OCI-M1 (cell line): ENCODE results near the gene OGFOD2.

Experiments used
- DNase-seq: peaks from one replicate; lab custom pipeline; 2025; lab: John Stamatoyannopoulos, UW

Gene OGFOD2

GRCh38 chr12:122951979-122952892 is 22.8 kb upstream of the OGFOD2 start:
- DNase-seq, result peak; percentile 86

GRCh38 chr12:122955156-122955555 is 19.9 kb upstream of the OGFOD2 start:
- DNase-seq, result no peak

- DNase-seq, result no peak
Measured at GRCh38 chr12:122956035-122956434, 19.0 kb upstream of the OGFOD2 start.

- no peak for DNase-seq
Measured at GRCh38 chr12:122958198-122958888, 16.7 kb upstream of the OGFOD2 start.

- no peak for DNase-seq
Measured at GRCh38 chr12:122959566-122960192, 15.4 kb upstream of the OGFOD2 start.

GRCh38 chr12:122960193-122960569 is 14.9 kb upstream of the OGFOD2 start:
- DNase-seq, result no peak

- DNase-seq, result peak; percentile 56
Measured at GRCh38 chr12:122961531-122962329, 13.3 kb upstream of the OGFOD2 start.

DNA sequence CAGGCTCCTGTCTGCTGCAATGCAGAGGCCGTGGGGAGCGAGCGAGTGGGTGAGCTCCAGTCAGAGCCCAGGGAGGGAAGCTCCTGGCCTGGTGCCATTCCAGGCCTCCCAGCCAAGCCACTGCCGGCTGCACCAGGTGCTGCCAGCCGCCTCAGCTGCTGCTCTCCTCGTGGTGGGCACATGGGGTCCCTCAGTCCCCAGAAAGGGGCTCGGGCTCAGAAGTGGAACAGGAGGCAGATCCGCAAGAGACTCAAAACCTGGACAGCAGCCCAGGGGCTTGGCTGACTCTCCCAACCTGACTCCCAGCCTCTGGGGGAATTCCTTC is 11.1 kb upstream of the OGFOD2 start:
- DNase-seq, result no peak

DNA sequence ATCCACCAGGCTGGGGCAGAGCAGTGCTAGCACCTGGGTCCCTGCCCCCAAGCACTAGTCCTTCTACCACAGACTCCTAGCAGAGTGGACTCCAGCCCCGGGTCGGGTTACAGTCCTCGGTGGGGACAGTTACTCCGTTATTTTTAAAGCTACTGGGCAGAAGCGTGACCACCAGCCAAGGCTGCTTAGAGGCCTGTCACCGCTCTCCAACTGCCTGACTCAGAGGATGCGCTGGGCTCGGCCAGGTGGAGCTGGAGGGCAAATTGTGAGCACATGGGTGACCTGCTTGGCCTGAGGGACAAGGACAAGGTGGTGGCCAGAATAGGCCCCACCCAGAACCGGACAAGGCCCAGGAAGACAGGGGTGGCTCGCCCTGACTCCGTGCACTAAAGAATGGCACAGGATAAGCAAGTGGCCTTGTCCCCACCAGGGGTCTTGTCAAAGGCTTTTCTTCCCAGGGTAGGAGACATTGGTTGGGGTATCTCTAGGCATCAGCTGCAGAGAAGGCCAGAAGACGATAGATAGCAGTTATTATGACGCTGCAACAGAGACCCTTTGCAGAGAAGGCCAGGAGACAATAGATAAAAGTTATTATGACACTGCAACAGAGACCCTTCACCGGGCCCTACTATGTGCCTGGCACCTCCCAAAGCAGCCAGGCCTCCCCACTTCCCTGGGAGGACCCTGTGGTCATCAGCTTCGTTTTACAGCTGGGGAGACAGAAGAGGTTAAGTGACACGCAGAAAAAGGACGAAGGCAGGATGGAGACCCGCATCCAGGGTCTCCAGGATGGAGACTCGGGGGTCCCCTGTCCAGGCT is 10.4 kb upstream of the OGFOD2 start:
- DNase-seq, result peak; percentile 19

- peak; percentile 17 for DNase-seq
Measured at GRCh38 chr12:122965321-122965751, 9.7 kb upstream of the OGFOD2 start.

- DNase-seq, result peak; percentile 94
Measured at GRCh38 chr12:122965851-122966742, 8.9 kb upstream of the OGFOD2 start, which contains the start of gene ABCB9. TSS of gene ABCB9 (minus strand) at chr12:122966463. CDS start at chr12:122960235, 6,228 bp downstream.

DNA sequence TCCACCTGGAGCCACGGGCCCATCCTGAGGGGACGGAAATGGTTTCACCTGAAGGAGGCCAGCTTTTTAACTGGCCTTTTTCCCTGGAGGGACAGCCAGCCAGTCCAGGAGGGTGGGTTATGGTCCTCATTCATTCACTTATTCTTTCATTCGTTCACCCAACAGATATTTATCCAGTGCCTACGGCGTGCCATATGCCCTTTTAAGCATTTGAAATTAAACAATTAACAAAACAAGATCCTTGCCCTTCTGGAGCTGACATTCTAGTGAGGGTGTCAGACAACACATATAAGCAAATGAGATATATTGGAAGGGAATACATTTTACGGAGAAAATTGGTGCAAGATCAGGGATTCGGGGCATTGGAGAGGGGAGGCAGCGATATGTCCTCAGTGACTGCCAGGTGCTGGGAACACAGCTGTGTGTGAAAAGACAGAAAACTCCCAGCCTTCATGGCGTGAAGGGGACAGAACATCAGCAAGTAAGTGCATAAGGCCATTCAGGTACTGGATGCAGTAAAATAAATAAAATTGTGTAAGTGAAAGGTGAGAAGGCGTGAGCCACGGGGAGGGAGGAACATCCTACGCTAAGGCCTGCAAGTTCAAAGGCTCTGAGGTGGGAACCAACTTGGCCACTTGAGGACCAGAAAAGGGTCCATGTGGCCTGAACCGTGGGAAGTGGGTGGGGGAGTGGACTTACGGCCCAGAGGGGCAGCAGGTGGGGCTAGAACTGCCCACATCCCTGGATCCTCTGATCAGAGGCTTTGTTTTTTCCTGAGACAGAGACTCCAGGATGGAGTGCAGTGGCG is 8.1 kb upstream of the OGFOD2 start:
- DNase-seq, result no peak

DNA sequence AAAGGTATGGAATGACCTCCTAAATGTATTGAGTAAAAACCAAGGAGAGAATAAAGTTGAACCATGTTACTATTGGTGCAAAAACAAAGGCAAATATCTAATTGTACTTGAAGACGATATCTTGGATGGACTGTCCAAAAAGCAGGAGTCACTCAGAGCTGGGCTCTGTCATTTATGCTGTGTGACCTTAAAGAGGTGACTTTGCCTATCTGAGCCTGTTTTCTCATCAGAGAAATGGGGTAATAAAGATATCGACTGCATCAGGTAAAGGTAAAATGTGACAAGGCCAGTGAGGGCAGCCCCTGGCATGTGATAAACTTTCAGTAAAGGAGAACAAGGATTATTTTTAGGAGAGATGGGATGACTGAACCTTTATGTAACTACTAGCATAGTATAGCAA is 6.9 kb upstream of the OGFOD2 start:
- DNase-seq, result no peak

- DNase-seq, result peak; percentile 18
Measured at GRCh38 chr12:122969676-122970075, 5.4 kb upstream of the OGFOD2 start.

- peak; percentile 99 for DNase-seq
Measured at GRCh38 chr12:122974274-122974891, 661 bp upstream of the OGFOD2 start.

- peak; percentile 75 for DNase-seq
Measured at GRCh38 chr12:122975790-122976647, 975 bp downstream of the OGFOD2 start.

GRCh38 chr12:122976648-122976975 is 1.6 kb downstream of the OGFOD2 start:
- no peak for DNase-seq

GRCh38 chr12:122977153-122977552 is 2.1 kb downstream of the OGFOD2 start:
- DNase-seq, result no peak
